Activated effector memory CD4-positive, alpha-beta T cell treated with Interleukin-2 at 50 U/mL for 16 hours (primary cell): Measurements from ENCODE around the gene DIRAS2.
"Not testable (repeated sequence)": the region's sequence is repeated elsewhere in the genome, so short reads cannot be mapped to it uniquely, and the experiment has no call there.

Source experiments
- DNase-seq: peaks from one replicate; pipeline ENCODE4 v3.0.0-alpha.2; 2020

Gene DIRAS2, protein sequence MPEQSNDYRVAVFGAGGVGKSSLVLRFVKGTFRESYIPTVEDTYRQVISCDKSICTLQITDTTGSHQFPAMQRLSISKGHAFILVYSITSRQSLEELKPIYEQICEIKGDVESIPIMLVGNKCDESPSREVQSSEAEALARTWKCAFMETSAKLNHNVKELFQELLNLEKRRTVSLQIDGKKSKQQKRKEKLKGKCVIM

DNA sequence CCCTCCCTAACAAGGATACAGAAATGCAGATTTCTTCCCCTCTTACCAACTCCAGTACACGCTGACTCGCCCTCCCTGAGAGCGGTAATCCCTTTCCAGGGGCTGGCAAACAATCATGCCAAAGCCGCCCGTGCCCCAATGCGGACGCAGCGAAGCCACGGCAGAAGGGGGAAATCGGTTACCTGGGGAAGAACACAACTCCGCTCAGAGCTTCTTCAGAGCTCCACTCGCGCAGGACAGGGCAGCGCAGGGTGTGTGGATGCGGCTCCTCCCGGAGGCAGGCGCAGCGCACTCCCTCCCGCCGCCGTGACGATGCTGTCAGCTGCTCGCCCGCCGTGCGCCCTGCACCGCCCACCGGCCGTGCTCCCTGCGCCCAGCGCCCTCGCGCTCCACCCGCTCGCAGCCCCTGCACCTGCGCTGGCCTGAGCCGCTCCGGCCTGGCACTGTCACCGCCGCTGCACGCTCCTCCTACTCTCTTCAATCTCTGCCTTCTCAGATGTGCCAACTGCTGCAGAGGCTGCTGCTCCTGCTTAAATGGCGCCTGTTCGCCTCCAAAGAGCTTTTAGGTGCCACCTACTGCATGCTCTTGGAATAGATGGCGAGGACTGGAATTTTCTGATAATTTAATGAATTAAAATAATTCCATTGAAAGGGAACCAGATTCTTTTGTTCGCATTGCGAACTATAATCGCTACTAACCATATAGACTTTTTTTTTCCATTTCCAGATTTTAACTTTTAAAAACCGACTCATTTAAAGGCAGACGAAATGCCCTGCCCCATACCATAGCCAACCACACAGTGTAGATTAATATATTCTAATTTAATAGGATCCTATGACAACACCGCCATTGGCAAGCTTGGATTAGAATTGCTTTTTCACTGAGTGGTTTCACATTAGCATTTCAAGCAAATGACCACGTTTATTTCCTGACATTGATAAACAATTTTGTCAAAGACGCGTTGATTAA, at the start of gene DIRAS2:
TSS of gene DIRAS2 (minus strand) at position 255 of the 970 bp plus-strand sequence. CDS start 28,997 bp downstream, outside the sequence.
- no peak for DNase-seq

DNA sequence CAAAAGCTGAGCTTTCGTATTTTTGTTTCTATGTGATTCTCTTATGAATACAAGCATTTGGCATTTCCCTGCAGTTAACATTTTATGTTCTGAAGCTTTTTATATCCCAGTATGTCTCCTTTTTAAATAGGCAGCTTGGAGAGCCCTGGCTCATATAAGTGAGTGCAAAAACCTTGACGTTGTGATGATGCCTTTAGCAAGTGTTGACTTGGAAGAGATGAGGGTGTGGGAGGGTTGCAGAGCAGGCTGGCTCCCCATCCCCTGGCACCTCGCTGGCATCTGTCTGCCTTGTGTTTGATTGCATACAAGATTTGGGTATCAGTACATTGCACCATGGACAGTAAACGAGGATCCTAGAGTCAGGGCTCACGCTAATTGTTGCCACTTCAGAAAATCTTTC, 42.1 kb upstream of the DIRAS2 start:
- no peak for DNase-seq

DNA sequence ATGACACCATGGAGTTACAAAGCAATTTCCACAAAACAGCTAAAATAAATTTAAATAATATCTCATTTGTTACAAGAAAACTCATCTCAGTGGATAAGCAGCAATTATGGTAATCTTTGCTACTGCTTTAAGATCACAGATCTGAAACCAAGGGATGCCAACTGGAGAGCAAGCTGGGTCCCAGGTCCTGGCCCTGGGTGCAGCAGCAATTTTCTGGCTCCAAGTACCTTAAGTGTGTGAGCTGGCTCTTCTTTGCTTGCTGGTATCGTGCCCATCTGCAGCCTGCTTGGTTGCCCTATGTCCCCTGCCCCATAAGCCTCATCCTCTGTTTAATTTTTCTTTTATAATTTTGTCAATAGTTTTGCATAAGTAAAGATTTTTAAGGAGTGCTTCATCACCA, 41.5 kb upstream of the DIRAS2 start:
- no peak for DNase-seq

DNA sequence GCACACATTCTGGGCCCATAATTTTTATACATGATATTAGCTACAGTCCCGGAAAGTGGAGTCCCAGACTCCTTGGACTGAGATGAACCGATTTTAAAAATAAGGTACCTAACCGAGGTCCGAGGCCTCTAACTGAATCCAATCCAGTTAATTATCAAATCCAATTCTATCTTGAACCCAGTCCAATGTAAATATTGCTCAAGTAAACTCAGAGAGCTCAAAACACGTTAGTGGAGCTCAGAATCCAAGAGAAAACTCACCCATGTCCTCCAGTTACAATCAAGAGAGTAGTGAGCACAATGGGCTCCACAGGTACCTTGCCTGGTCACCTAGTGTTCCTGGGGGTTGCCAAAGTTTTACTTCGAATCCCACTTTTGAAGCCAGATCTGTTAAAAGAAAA, 37.9 kb upstream of the DIRAS2 start:
- DNase-seq = no peak

DNA sequence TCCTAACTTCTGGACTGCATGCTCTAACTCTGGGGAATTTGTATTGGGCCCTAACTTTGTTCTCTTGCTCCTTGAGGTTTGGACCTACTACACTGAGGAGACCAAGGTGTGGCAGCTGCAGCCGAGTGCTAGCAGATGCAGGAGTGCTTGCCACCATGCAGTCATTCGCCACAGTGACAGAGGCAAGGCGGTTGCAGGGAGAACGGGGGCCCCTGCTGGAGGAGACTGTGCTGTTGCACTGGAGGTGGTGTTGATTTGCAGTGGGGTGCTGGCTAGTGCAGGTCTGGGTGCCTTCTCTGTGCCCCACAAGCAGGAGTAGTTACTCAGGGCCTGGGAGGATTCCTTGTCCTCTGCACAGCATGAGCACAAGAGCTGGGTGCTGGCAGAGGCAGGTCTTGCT, 22.4 kb upstream of the DIRAS2 start:
- DNase-seq = no peak

DNA sequence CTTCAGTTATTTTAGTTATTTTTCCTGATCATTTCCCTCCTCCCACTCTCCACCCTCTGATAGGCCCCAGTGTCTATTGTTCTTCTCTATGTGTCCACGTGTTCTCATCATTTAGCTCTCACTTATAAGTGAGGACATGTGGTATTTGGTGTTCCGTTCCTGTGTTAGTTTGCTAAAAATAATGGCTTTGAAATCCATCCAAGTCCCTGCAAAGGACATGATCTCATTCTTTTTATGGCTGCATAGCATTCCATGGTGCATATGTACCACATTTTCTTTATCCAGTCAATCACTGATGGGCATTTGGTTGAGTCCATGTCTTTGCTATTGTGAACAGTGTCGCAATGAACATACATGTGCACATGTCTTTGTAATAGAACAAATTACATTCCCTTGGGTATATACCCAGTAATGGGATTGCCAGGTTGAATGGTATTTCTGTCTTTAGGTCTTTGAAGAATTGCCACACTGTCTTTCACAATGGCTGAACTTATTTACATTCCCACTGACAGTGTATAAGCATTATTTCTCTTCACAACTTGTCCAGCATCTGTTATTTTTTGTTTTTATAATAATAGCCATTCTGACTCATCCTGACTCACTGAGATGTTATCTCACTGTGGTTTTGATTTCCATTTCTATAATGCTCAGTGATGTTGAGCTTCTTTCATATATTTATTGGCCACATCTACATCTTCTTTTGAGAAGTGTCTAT, 17.2 kb upstream of the DIRAS2 start:
- no peak for DNase-seq

DNA sequence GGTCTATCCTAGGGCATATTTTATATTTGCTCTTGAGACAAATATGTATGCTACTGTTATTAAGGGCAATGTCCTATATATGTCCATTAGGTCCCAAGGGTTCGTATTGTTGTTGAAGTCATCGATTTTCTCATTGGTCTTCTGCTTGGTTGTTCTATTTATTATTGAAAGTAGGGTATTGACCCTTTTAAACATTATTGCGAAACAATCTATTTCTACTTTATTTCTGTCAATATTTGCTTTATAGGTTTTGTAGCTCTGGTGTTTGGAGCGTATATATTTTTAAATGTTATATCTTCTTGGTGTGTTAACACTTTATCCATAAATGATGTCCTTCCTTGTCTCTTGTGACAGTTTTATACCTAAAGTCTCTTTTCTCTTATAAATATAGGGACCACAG, 16.2 kb upstream of the DIRAS2 start:
- no peak for DNase-seq

DNA sequence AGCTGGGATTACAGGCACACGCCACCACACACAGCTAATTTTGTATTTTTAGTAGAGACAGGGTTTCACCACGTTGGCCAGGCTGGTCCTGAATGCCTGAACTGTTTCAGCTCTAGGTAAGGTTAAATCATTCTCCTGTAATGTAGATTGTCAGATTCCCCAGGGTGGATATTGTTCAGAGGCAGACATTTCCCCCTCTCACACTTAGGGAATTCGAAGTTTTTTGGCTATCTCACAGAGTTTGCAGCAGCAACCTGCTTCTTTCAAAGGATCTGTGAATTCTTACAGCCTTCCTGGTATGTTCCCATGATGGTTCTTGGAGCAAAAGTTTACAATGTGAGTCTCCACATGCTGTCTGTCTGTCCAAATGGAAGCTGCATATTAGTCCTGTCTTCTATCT, 15.6 kb upstream of the DIRAS2 start:
- no peak for DNase-seq

DNA sequence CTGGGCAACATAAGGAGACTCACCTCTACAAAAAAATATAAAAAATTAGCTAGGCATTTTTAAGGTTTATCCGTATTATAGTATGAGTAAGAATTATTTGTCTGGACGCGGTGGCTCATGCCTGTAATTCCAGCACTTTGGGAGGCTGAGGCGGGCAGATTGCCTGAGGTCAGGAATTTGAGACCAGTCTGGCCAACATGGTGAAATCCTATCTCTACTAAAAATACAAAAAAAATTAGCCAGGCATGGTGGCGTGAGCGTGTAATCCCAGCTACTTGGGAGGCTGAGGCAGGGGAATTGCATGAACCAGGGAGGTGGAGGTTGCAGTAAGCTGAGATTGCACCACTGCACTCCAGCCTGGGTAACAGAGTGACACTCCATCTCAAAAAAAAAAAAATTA, 14.3 kb upstream of the DIRAS2 start:
- not testable (repeated sequence) for DNase-seq

DNA sequence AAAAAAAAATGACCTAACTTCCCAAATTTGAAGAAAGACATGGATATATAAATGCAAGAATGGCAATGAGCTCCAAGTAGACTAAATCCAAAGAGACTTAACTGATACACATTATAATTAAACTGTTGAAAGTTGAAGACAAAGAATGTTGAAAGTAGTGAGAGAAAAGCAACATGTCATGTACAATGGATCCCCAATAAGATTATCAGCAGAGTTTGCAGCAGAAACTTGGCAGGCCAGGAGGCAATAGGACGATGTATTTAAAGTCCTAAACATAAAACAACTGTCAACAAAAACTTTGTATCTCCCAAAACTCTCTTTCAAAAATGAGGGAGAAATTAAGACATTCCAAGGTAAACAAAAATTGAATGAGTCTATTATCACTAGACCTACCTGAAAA, 8.6 kb upstream of the DIRAS2 start:
- DNase-seq = no peak

DNA sequence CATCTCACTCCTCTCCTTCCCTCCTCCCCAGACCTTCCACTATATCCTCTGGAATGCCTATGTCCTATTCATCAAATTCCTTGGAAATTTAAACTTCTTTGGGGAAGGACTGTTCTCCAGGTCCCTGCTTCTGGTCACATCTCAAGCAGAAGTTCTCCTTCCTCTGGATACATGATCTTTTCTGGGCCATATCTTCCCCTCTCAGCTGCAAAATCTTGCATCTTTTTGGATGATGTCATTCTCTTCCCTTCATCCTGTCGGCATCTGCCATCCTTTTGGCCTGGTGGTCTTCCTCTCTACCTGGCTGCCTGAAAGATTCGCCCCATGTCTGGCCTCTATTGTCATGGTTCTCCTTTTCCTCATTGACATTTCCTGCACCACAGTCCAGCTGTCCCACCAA, 5.2 kb upstream of the DIRAS2 start:
- DNase-seq = no peak

DNA sequence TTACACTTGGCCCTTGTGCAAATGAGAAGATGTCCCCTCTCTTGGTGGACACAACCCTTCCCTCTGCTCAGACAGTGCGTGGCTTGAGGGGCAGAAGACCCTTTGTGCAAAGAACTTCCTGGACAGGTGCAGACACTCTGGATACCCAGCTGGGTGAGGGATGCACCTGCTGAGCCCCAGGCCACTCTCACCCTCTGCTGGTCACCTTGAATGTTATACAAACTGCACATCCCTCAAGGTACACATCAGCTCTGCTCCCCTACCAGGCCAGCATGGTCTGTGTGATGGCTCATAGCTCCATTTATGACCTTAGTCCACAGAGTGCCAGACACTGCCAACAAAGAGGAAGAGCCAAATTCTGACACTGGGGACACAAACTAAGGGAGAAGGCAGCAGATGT, 3.1 kb upstream of the DIRAS2 start:
- DNase-seq = no peak

DNA sequence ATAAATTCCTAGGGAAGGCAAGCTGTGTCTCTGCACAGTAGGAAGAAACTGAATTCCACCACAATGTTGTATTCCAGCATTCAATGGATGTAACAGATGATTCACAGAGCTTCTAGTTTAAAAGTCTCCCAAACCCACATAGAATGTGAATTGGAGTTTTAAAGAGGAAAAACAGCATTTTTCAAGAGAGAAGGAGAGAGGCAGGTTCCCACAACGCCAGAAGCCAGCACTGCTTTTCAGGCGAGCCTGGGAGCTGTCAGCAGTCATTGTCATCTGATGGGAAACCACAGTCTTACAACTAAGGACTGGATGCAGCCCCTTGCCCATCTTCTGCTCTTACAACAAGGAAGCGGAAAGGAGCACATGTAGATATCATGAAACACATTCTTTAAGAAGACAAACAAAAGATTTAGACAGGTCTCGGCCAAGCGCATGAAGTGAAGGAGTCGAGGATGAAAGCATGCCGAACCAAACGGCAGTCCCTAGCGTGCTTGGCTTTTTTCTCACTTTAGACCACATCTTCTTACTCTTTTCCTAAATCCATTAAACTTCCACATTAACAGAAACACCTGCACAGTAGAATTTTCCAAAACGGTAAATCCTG, 638 bp downstream of the DIRAS2 start:
- no peak for DNase-seq

DNA sequence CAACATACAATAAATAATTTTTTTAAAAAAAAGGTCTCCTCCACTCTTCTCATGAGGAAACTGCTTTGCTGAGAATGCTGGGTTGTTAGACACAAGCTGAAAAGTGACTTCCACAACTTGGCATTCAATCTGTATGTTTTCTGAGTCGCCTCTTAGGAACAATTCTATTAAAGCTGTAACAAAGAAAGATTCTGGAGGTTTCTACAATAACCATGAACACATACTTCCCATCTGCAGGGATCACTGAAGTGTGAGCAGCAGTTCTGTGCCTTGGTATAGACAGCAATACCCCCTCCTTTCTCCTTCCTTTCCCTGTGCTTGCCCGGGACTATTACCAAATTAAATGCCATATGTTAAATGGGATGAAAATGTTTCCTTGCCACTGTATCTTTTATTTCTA, 1.5 kb downstream of the DIRAS2 start:
- no peak for DNase-seq

DNA sequence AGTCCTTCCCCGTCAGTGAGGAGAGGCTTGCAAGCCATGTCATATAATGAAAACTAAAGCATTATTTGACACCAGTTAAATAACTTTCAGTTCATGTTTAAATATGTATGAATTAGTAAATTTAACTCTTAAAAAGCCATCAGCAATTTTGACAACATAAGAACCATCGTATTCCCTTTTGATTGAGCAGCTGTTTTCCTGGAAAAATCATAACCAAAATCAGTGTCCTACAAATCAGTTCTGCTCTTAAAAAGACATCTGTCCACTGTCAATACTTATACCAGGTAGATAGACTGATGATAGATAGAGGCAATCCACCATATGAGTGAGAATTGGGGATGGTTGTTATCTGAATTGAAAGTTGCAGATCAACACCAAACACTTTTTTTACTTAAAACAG, 2.3 kb downstream of the DIRAS2 start:
- no peak for DNase-seq

DNA sequence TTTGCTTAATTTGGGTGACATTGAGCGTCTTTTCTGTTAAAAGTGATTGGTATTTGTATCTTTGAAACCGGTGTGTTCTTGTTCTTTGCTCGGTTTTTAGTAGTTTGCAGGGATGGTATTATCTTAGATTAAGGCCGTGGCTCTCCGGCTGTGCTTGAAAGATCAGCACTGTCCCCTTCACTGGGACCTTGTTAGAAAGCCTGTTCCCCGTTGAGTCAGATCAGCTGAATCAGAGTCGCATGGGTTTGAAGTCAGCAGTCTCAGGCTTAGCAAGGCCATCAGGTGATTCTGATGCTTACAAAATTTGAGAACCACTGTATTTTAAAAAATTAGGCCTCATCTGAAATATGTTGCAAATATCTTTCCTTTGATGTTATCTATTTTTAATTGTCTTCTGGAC, 5.0 kb downstream of the DIRAS2 start:
- no peak for DNase-seq

DNA sequence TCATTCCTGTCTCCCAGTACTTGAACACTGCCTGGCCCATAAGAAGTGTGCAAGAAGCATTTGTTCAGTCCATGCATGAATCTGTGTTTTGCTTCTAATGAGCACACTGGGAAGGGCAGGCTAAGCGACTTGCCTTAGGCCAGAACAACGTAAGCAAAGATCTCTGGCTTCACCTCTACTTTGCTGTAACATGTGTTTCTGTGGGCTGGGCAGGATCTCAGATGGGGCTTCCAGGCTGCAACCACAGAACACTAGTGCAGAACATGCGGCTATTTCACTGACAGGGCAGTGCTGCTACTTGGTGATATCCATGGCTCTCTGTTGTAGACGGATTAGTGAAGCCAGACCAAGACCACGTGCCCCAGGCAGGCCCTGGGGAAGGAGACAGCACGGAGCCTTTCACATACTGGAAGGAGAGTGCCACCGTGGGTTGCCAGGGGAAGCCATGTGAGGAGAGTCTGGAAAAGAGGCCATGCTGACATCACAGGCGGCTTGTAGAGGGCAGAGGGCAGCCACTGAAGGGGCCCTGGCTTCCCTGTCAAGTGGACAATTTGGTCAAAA, 9.9 kb downstream of the DIRAS2 start:
- no peak for DNase-seq

DNA sequence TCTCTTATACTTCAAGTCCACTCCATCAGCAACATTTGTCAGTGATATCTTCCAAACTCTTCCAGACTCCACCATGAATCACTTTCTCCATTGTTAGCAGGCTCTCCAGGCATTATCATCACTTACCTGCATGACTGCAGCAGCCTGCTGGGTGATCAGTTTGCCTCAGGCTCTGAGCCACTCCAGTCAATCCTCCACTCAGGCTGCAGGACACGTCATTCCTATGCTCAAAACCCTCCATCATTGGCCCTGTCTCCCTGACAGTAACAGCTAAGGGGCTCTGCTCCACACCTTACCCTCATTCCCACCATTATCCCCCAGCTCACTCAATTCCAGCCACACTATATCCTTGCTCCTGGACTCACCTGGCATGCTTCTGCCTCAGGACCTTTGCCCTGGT, 10.7 kb downstream of the DIRAS2 start:
- no peak for DNase-seq

DNA sequence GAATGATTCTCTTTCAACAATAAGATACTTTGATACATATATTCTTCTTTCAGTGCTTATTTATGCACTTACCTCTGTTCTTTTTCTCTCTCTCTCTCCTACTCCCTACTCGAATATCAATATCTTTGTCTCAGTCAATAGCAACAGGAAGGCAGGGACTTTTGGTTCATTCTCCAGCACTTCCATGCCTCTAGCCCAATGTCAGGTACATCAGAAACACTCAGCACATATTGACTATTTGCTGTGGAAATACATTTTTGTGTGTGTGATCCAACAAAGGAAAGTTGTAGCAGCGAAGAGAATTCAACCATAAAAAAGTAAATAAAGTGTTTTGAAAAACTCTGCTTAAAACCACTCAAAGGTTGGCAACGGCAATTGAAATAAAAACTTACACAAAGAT, 12.6 kb downstream of the DIRAS2 start:
- no peak for DNase-seq

DNA sequence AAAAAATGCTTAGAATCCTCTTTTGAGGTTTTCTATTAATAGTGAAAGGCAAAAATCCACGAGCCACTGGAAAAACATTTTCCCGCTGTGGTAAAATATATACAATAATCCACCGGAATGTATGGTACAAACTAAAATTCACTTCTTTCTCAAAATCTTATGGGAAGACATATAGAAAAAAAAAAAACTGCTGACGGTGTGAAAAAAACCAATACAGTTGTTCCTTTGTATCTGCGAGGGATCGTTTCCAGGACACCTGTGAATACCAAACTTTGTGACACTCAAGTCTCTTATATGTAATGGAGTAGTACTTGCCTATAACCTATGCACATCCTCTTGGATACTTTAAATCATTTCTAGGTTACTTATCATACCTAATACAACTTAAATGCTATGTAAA, 13.3 kb downstream of the DIRAS2 start:
- no peak for DNase-seq

DNA sequence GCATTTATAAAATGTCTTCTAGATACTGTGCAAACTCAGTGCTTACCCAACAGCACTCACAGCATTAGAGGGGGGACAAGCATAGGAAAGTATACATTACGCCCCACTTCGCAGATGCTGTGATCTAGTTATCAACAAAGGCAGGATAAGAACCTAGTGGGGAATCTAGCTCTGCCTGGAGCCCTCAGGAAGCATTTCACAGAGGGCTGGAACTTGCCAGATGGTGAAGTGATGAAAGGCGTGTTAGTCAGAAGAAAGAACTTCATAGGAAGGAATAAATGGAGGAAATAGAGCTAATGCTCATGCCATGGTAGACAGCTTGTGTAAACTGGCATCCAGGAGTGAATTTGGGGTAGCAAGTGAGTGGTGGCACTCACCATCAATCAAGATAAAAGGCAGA, 25.8 kb downstream of the DIRAS2 start:
- no peak for DNase-seq

DNA sequence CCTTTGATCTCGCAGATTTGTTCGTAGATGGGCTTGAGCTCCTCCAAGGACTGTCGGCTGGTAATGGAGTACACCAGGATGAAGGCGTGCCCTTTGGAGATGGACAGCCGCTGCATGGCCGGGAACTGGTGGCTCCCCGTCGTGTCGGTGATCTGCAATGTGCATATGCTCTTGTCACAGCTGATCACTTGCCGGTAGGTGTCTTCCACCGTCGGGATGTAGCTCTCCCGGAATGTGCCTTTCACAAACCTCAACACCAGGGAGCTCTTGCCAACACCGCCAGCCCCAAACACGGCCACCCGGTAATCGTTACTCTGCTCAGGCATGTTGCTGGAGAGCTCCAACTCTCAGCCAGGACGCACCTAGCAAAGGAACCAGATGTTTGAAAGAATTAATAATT, 29.1 kb downstream of the DIRAS2 start:
- DNase-seq = no peak

DNA sequence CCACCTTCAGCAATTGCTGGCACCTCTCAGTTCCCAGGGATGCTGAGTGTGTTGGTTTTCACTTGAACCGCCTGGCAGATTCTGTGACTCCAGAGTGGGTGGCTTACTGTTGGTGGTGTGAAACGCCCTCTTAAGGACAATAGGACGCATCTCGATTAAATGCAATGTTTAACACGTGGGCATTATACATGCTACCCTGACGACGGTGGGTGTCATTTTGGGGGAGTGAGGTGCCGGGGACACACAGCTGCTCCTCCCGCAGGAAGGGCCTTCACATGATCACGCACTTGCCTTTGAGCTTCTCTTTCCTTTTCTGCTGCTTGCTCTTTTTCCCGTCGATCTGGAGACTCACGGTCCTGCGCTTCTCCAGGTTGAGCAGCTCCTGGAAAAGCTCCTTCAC, 29.7 kb downstream of the DIRAS2 start:
- no peak for DNase-seq
